H1 (cell line): ENCODE data around the gene ABHD14A. TPM values are rescaled to one million over a fixed set of nuclear protein-coding genes. Genes with fewer than 3 reads are reported as not detected.

ENCODE experiments used
- CTCF ChIA-PET: fragments of 300-600 bp; sonication (Branson Sonifier 250); formaldehyde crosslinking; loops from one replicate; lab custom pipeline; 2021; ENCODE audit not compliant: partially characterized antibody; lab: Charles Lee
- POLR2A ChIA-PET: fragments of 300-600 bp; sonication (Branson Sonifier 250); formaldehyde crosslinking; loops from one replicate; lab custom pipeline; 2021; ENCODE audit warnings: inconsistent platforms; ENCODE audit not compliant: partially characterized antibody; lab: Charles Lee
- DNase-seq, 2 experiments: peaks; one replicate each; pipeline versions ENCODE4 v3.0.0 to v3.0.0-alpha.2; 2010 to 2022; ENCODE audit warnings: low spot score in 2 of 2, low read depth in 1 of 2, mixed read lengths in 1 of 2
- FAIRE-seq: peaks from 2 replicates; lab custom pipeline; 2011; peaks lifted over from hg19 to GRCh38; lab: Jason Lieb, UNC
- H2AFZ ChIP-seq: 2 replicates; pipeline ENCODE4 v1.8.1; 2012; ENCODE audit warnings: low read length, inconsistent platforms
- H2AK5ac ChIP-seq: 2 replicates; pipeline ENCODE4 v1.6.1; 2013; ENCODE audit warnings: low read depth, low read length
- H2BK120ac ChIP-seq: replicated peaks from 2 replicates; pipeline ENCODE3; 2013; ENCODE audit warnings: low read depth, low read length, inconsistent platforms
- H2BK12ac ChIP-seq: 2 replicates; pipeline ENCODE4 v1.6.1; 2013; ENCODE audit warnings: low read depth, low read length
- H2BK15ac ChIP-seq: 2 replicates; pipeline ENCODE4 v1.6.1; 2013; ENCODE audit warnings: low read length
- H2BK20ac ChIP-seq: 2 replicates; pipeline ENCODE4 v1.6.1; 2013; ENCODE audit warnings: low read length
- H2BK5ac ChIP-seq: 2 replicates; pipeline ENCODE4 v1.6.1; 2013; ENCODE audit warnings: low read depth, low read length
- H3K14ac ChIP-seq: 2 replicates; pipeline ENCODE4 v1.6.1; 2013; ENCODE audit warnings: inconsistent platforms; ENCODE audit not compliant: insufficient read length
- H3K18ac ChIP-seq: 2 replicates; pipeline ENCODE4 v1.6.1; 2013; ENCODE audit warnings: low read length; ENCODE audit errors: extremely low read depth
- H3K23ac ChIP-seq: 2 replicates; pipeline ENCODE4 v1.6.1; 2013; ENCODE audit warnings: inconsistent platforms; ENCODE audit not compliant: insufficient read length
- H3K23me2 ChIP-seq: 2 replicates; pipeline ENCODE4 v1.6.1; 2013; ENCODE audit warnings: low read depth, low read length
- H3K27ac ChIP-seq: 2 replicates; pipeline ENCODE4 v1.6.1; 2011; ENCODE audit warnings: low read depth, low read length, inconsistent platforms
- H3K27me3 ChIP-seq, 4 experiments: replicated peaks in 1 of 4; 1 replicate in 1 of 4; 2 replicates in 3 of 4; pipeline versions ENCODE4 v1.6.1 to v1.8.1; 2011 to 2013; ENCODE audit warnings: low read length in 3 of 4, mild to moderate bottlenecking in 3 of 4, inconsistent platforms in 2 of 4, mixed read lengths in 2 of 4, moderate library complexity in 1 of 4; ENCODE audit not compliant: control insufficient read depth in 3 of 4, insufficient read depth in 3 of 4; ENCODE audit errors: extremely low read depth in 1 of 4
- H3K36me3 ChIP-seq, 4 experiments: 2 replicates each; pipeline versions ENCODE4 v1.6.1 to v1.8.1; 2011 to 2013; ENCODE audit warnings: mild to moderate bottlenecking in 4 of 4, low read length in 3 of 4, moderate library complexity in 2 of 4, control low read depth in 1 of 4, inconsistent platforms in 1 of 4; ENCODE audit not compliant: insufficient read depth in 4 of 4, control insufficient read depth in 2 of 4
- H3K4ac ChIP-seq: replicated peaks from 2 replicates; pipeline ENCODE3; 2013; ENCODE audit warnings: low read length, low read depth, mixed read lengths, inconsistent platforms; ENCODE audit not compliant: insufficient read length
- H3K4me1 ChIP-seq, 4 experiments: replicated peaks in 1 of 4; 1 replicate in 1 of 4; 2 replicates in 3 of 4; pipeline versions ENCODE4 v1.6.1 to v1.8.1; 2011 to 2013; ENCODE audit warnings: low read length in 3 of 4, inconsistent platforms in 2 of 4, mixed read lengths in 1 of 4; ENCODE audit not compliant: insufficient read depth in 4 of 4, control insufficient read depth in 3 of 4
- H3K4me2 ChIP-seq, 2 experiments: 2 replicates each; pipeline versions ENCODE4 v1.6.1 to v1.8.1; 2011 to 2013; ENCODE audit warnings: low read depth in 2 of 2, low read length in 2 of 2, control low read depth in 1 of 2, inconsistent platforms in 1 of 2, mild to moderate bottlenecking in 1 of 2; ENCODE audit not compliant: insufficient read depth in 1 of 2
- H3K4me3 ChIP-seq, 4 experiments: fragments of 200-600, 300-600 bp in 1 of 4; sonication (generic), shearing (Covaris generic), sonication (Bioruptor Twin) in 1 of 4; 2 replicates each; pipeline versions ENCODE4 v1.5.1 to v1.8.1; 2011 to 2016; ENCODE audit warnings: low read length in 4 of 4, low read depth in 3 of 4, control low read depth in 2 of 4, inconsistent platforms in 2 of 4, mild to moderate bottlenecking in 2 of 4, mixed read lengths in 1 of 4, moderate library complexity in 1 of 4; ENCODE audit not compliant: insufficient read depth in 2 of 4; ENCODE audit errors: extremely low read depth in 1 of 4
- H3K56ac ChIP-seq: replicated peaks from 2 replicates; pipeline ENCODE3; 2013; ENCODE audit warnings: low read depth, mild to moderate bottlenecking, mixed read lengths, low read length, inconsistent platforms; ENCODE audit not compliant: insufficient read length
- H3K79me1 ChIP-seq: 2 replicates; pipeline ENCODE4 v1.6.1; 2013; ENCODE audit warnings: low read depth, low read length, control low read depth
- H3K79me2 ChIP-seq, 2 experiments: 2 replicates each; pipeline versions ENCODE4 v1.6.1 to v1.8.1; 2012 to 2013; ENCODE audit warnings: low read length in 2 of 2, mild to moderate bottlenecking in 2 of 2, inconsistent platforms in 1 of 2; ENCODE audit not compliant: insufficient read depth in 2 of 2, control insufficient read depth in 1 of 2
- H3K9ac ChIP-seq, 4 experiments: replicated peaks in 1 of 4; 1 replicate in 1 of 4; 2 replicates in 3 of 4; pipeline versions ENCODE4 v1.6.1 to v1.8.1; 2011 to 2013; ENCODE audit warnings: low read depth in 3 of 4, low read length in 3 of 4, control low read depth in 2 of 4, mild to moderate bottlenecking in 2 of 4, moderate library complexity in 2 of 4, inconsistent platforms in 1 of 4; ENCODE audit errors: extremely low read depth in 1 of 4
- H3K9me3 ChIP-seq, 2 experiments: 2 replicates each; pipeline versions ENCODE4 v1.6.1 to v1.8.1; 2012 to 2013; ENCODE audit warnings: mild to moderate bottlenecking in 2 of 2, moderate library complexity in 2 of 2, control low read depth in 1 of 2, inconsistent platforms in 1 of 2, low read depth in 1 of 2, low read length in 1 of 2, mixed read lengths in 1 of 2; ENCODE audit not compliant: insufficient read depth in 2 of 2
- H4K20me1 ChIP-seq, 2 experiments: replicated peaks in 1 of 2; 2 replicates each; pipeline versions ENCODE3 to v1.8.1; 2011 to 2013; ENCODE audit warnings: inconsistent platforms in 2 of 2, low read length in 2 of 2, mild to moderate bottlenecking in 1 of 2; ENCODE audit not compliant: insufficient read depth in 2 of 2, control insufficient read depth in 1 of 2
- H4K5ac ChIP-seq: 2 replicates; pipeline ENCODE4 v1.6.1; 2013; ENCODE audit warnings: low read length, low read depth, mixed read lengths, inconsistent platforms; ENCODE audit not compliant: insufficient read length
- H4K8ac ChIP-seq: 2 replicates; pipeline ENCODE4 v1.8.0; 2013; ENCODE audit warnings: mild to moderate bottlenecking, moderate library complexity, low read length, inconsistent platforms; ENCODE audit not compliant: insufficient read depth; ENCODE audit errors: extremely low read depth
- H4K91ac ChIP-seq: replicated peaks from 2 replicates; pipeline ENCODE3; 2013; ENCODE audit warnings: low read length, mixed read lengths, inconsistent platforms; ENCODE audit not compliant: insufficient read length
- CTBP2 ChIP-seq: IDR thresholded peaks from 2 replicates; pipeline ENCODE4 v1.7.0; 2011; ENCODE audit warnings: borderline replicate concordance, mild to moderate bottlenecking, moderate library complexity, mixed read lengths, low read length; ENCODE audit not compliant: insufficient read depth, insufficient read length
- EGR1 ChIP-seq: IDR thresholded peaks from 2 replicates; pipeline ENCODE4 v1.6.1; 2011; ENCODE audit warnings: low read depth, low read length, borderline replicate concordance
- EP300 ChIP-seq, 2 experiments: IDR thresholded peaks; 1 replicate in 1 of 2; 2 replicates in 1 of 2; pipeline ENCODE4 v1.6.1; 2011 to 2012; ENCODE audit warnings: low read depth in 2 of 2, low read length in 2 of 2, mild to moderate bottlenecking in 2 of 2, borderline replicate concordance in 1 of 2, inconsistent platforms in 1 of 2, moderate library complexity in 1 of 2
- FOSL1 ChIP-seq: IDR thresholded peaks from 2 replicates; pipeline ENCODE4 v1.6.1; 2011; ENCODE audit warnings: mild to moderate bottlenecking, low read depth, low read length, moderate library complexity; ENCODE audit not compliant: insufficient read depth
- HDAC6 ChIP-seq: IDR thresholded peaks from one replicate; pipeline ENCODE4 v1.7.1; 2012; ENCODE audit warnings: low read depth, mild to moderate bottlenecking, inconsistent platforms, low read length, moderate library complexity
- JUND ChIP-seq: IDR thresholded peaks from 2 replicates; pipeline ENCODE4 v1.6.1; 2011; ENCODE audit warnings: mild to moderate bottlenecking, improper control_type of control experiment, low read length
- NRF1 ChIP-seq: IDR thresholded peaks from 2 replicates; pipeline ENCODE4 v1.6.1; 2011; ENCODE audit warnings: mild to moderate bottlenecking, low read depth, low read length, improper control_type of control experiment
- SP2 ChIP-seq: IDR thresholded peaks from 2 replicates; pipeline ENCODE4 v1.6.1; 2012; ENCODE audit warnings: mild to moderate bottlenecking, low read length, inconsistent platforms
- WGBS, 2 experiments: shearing (Covaris generic) in 1 of 2; methylation state at CpG; one replicate each; pipeline versions ENCODE4 v1.1.6 to v1.1.7; 2013 to 2015; ENCODE audit warnings: low lambda C conversion rate in 2 of 2, mixed read lengths in 2 of 2, inconsistent platforms in 1 of 2, low coverage in 1 of 2, missing lambda C conversion rate in 1 of 2; ENCODE audit not compliant: insufficient replicate concordance in 2 of 2, insufficient coverage in 1 of 2, insufficient read length in 1 of 2; ENCODE audit errors: extremely low coverage in 1 of 2, missing lambda C conversion rate in 1 of 2; 5-methylcytosine and 5-hydroxymethylcytosine counted together
- polyA plus RNA-seq, 7 experiments: library from polyadenylated mRNA; depleted of rRNA in 3 of 7; stranded (reverse) in 5 of 7; unstranded in 2 of 7; fragments of >200 nt in 5 of 7; fragments of 200-250 nt in 2 of 7; gene quantifications; 1 replicate in 5 of 7; 2 replicates in 1 of 7; 4 replicates in 1 of 7; pipeline versions ENCODE4 v1.2.1 to v1.2.3, GENCODE V29; 2011 to 2013; ENCODE audit warnings: missing spikeins in 2 of 7, mixed read lengths in 2 of 7
- total RNA-seq: library from RNA; stranded (reverse); fragmentation: NEBNext Ultra II Directional; extraction: Animal tissue kit (Norgen Biotek cat#: 25700); gene quantifications from 2 replicates; pipeline ENCODE4 v1.2.1, GENCODE V29; 2021
- TF ChIP-seq, protein P1 (sequence below): IDR thresholded peaks from 2 replicates; pipeline ENCODE4 v1.6.1; 2012; ENCODE audit warnings: inconsistent platforms

ABHD14A gene
- total and polyA plus RNA-seq, 2 of the 8 experiments (the other 6 are each of a cell fraction or from before 2014, with no cell fraction given), result 4.6 to 9.8 TPM

DNA sequence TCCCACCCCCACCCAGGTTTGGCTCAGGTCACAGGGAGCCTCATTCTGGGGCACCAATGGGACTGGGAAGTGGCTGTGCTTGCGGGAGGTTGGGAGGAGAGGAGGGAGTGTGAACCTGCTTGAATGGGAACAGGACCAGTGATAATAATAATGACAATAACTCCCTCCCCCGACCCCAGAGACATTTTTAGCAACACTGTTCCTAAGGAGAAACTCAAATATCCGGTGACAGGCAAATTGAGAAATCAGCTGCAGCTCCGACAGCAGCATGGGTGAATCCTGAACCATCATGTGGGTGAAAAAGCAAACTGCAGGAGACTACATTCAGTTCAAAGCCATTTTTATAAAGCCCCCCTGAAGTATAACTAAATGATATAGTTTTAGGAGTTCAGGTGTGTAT lies 32.4 kb downstream of the ABHD14A start:
- Histone ChIP-seq H3K79me2 (no peaks in the 10 kb centered on the region), H4K5ac (no peak overlapping the region), H3K23ac (no peak overlapping the region), H2BK20ac (no peak overlapping the region), H2BK5ac (no peak overlapping the region), H2AK5ac (no peak overlapping the region), H3K27ac (no peak overlapping the region), H3K23me2 (peaks cover 7% of the 10 kb centered on the region; the same call in 1 of the 2 replicates), H2BK12ac (no peak overlapping the region)
- no peak for DNase-seq
- TF ChIP-seq EGR1 (no peak), HDAC6 (no peak), CTBP2 (no peak), FOSL1 (no peak), EP300 (IDR thresholded peaks at IDR 0.05; ENCODE audit: borderline replicate concordance in 1 of 2, low read depth in 2 of 2, low read length in 2 of 2) (no peak), NRF1 (no peak), SP2 (no peak), JUND (no peak)
- TF ChIP-seq, protein P1, sequence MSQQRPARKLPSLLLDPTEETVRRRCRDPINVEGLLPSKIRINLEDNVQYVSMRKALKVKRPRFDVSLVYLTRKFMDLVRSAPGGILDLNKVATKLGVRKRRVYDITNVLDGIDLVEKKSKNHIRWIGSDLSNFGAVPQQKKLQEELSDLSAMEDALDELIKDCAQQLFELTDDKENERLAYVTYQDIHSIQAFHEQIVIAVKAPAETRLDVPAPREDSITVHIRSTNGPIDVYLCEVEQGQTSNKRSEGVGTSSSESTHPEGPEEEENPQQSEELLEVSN, result no peak
- TF ChIP-seq, all 59 proteins: peak for 0
- Histone ChIP-seq H3K9ac (no peak overlapping the region; a peak in 1 of 7 replicates), H4K8ac (no peak overlapping the region), H2BK15ac (no peak overlapping the region), H3K14ac (no peak overlapping the region), H2AFZ (no peak overlapping the region), H4K20me1 (peaks cover 0 to 1% of the 10 kb centered on the region in 2 experiments), H3K36me3 (no peaks in the 10 kb centered on the region), H3K4me2 (no peak overlapping the region; a peak in 1 of 4 replicates), H2BK120ac (no peak overlapping the region), H3K27me3 (no peaks in the 10 kb centered on the region; a peak in 3 of 7 replicates), H3K4me1 (peaks cover 8 to 41% (median 29%) of the 10 kb centered on the region in 4 experiments), H3K4ac (no peak overlapping the region), H3K56ac (no peak overlapping the region), H4K91ac (no peak overlapping the region), H3K79me1 (no peaks in the 10 kb centered on the region), H3K18ac (no peak overlapping the region), H3K9me3 (no peaks in the 10 kb centered on the region), H3K4me3 (no peak overlapping the region)
- ChIA-PET CTCF (interaction anchor here (0.6 to 24.7 kb wide), 14 partner anchors 10 to 271 kb away, joined by 3 to 984 read pairs (median 4); partner anchors contain the start of genes ABHD14B, DUSP7 and WDR82), POLR2A (interaction anchor here (0.6 to 7.2 kb wide), 6 partner anchors 14 to 222 kb away, joined by 3 to 95 read pairs (median 4); partner anchors contain the start of gene RPL29)
- FAIRE-seq, result no peak
- WGBS, 2 experiments, result 53% methylated on average over 4 of the region's 4 CpGs; no CpG with 5 or more reads in 1 of the 2 experiments
